Tongue (tissue), 2 donors: ENCODE results near the gene PAPPA. TPM values are rescaled to one million over a fixed set of nuclear protein-coding genes. Genes with fewer than 3 reads are reported as not detected.

ENCODE experiments used
- DNase-seq: peaks from one replicate; pipeline ENCODE4 v3.0.0-alpha.2; 2015
- total RNA-seq: library from RNA; depleted of rRNA; stranded (reverse); fragments of >200 nt; gene quantifications from one replicate; pipeline ENCODE4 v1.2.3, GENCODE V29; 2014

PAPPA gene
- total RNA-seq, 1 donor from 2014 or later = 3.0 TPM

DNA sequence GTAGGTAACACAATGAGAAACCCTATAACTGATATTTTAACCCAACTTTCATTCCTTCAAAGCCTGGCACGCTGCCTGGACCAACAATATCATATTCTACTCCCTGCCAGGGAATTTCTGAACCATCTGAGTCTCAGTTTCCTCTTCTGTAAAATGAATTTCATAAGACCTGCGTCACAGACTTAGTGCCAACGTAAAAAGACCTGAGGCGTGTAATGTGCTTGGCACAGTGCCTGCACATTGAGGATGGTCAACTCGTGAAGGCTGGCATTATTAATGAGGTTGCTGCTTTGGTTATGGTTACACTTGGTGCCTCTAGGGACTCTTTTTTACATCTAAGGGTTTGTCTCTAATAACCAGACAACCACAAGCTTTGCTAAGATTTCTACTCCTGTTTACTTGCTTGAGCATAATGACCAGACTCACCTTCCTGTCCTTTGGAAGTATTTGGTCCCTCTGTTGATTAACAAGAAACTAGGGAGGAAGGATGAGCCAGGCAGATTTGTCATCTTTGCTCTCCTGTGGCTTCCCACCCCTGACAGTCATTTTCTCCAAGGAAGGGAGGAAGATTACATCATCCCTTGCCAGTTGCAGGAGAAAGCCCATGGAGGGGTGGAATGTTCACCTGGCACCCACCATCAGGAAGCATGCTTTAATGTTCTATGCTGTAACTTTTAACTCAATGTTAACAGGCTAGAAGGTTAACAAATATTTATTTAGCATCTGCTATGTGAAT lies 79.0 kb downstream of the PAPPA start:
- no peak for DNase-seq

DNA sequence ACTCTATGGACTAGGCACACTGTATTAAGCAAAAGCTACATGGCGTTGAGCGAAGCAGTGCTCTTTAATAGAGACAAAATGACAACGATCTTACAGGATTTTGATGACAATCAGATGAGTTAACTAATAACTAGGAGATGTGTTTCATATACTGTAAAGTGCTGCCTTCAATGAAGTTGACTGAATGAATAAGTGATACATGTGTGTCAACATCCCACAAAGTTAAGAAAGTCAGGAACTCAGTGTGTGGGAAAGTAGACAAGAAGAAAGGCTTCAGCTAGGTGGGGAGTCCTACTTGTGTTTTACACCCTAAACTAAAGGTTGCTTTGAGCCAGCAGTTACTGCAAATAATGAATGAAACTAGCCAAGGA lies 79.6 kb downstream of the PAPPA start:
- DNase-seq = no peak

DNA sequence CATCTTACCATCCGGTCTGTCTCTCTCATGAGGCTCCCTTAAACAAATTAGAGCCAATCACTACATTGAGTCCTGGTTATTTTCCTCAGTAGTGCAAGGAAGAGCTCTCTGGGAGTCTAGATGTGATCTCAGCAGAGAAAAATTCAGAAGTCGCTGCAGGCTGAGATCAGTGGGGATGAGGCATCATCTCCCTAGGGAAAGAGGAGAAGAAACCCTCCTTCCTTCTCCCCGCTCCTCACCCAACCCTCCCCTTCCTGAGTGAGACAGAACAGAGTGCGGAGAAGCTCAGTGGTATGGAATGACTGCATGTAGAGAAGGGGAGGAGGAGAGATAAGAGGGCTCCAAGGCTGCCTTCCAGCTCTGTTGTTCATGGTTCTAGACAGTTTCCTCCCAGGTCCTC lies 80.5 kb downstream of the PAPPA start:
- DNase-seq = peak; percentile 5

DNA sequence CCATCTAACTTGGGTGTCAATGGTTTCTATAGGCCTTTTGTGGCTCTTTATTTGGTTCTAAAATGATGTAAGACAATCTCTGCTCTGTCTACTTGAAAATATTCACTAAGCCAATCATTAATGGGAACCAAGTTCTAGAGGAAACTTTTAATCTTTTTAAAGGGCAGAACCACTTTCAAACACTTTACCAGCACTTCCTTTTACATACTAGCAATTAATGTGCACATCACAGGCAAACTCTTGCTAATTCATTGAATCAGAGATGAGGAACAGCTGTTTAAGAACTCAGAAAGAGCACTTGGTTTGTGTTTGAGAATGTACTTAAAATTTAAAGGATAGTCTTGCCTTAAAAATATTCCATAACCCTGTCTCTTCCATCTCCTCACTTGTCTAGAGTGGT lies 83.4 kb downstream of the PAPPA start:
- DNase-seq = no peak

DNA sequence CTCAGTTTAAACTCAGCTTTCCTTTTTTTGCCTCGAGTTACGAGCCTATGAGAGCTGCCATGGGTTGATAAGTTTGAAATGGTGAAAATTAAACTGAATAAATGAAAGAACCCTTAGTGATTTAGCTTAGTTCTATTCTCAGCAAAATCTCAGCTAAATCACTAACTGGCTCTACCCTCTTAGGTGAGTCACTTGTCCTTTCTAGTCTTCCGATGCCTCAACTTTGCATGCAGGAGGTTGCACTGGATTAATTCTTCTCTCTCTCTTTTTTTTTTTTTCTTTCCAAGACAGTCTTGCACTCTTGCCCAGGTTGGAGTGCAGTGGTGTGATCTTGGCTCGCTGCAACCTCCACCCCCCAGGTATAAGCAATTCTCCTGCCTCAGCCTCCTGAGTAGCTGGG lies 83.9 kb downstream of the PAPPA start:
- DNase-seq = no peak

DNA sequence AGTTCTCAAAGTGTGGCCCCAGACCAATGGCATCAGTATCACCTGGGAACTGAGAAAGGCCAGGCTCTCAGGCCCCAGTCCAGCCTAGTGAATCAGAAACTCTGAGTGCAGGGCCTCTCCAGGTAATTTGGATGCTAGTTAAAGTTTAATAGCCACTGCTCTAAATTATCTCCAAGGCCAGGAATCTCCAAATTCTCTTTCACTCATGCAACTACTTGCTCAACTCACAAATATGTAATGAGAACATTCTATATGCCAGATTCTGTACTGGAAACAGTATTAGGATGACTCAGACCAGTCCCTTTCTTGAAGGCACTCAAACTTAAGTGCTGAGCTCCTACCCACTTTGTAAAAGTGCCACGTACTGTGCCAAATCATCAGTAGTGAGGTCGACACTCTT lies 84.6 kb downstream of the PAPPA start:
- no peak for DNase-seq

DNA sequence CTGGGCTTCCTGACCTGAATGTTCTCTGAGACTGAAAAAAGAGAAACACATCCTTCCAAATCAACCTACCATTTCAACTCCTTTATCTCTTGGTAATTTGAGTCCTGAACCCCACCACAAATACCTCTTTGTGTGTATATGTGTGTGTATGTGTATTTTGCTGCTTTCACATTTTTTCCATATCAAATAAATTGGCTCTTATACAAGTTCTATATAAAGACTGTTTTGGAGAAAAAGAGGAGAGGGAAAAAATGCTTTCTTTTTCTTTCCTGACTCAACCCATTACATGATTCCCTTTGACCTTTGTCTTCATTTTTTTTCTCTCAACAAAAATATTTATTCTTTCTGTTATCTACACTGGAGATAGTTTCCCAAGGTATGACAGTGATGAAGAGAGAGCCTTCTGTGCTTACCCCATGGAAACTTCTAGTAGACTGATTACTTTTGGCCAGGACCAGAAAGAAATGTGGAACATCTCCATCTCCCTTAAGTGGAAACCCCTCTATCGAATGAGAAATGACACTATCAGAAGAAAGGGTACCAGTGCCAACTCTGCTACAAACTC lies 85.3 kb downstream of the PAPPA start:
- no peak for DNase-seq

DNA sequence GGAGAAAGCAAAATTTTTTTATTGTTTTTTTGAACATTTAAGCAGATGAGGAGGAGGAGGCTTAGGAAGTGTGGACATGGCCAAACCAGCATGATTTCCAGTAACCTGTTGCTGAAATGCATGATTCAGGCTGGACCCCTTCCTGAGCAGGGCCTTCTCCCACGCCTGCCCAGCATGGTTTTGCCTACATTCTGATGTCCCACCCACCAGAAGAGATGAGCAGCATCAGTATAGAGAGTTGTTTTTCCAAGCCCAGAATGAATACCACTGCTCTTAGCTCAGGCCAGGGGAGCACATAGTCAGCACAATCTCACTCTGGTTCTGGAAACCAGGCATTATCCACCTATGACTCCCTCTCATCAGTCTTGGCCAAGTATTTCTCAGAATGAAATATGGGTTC lies 90.1 kb downstream of the PAPPA start:
- no peak for DNase-seq

DNA sequence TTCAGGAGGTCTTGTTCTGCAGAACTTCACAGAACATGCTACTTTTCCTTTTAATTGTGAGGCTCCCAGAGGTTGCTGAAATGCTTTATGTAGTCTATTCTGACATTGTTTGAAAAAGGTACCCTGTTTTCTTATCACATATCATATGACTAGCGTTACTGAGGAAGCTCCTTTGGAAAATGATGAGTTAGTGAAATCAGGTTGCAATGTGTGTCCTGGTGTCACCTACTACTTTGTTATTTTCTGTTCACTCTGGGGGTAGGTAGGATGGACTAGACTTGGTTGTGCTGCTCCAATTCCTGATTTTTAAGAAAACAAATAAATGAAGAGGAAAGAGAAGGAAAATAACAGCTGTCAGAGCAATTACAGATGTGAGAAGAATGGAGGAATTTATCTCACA lies 93.7 kb downstream of the PAPPA start:
- no peak for DNase-seq

DNA sequence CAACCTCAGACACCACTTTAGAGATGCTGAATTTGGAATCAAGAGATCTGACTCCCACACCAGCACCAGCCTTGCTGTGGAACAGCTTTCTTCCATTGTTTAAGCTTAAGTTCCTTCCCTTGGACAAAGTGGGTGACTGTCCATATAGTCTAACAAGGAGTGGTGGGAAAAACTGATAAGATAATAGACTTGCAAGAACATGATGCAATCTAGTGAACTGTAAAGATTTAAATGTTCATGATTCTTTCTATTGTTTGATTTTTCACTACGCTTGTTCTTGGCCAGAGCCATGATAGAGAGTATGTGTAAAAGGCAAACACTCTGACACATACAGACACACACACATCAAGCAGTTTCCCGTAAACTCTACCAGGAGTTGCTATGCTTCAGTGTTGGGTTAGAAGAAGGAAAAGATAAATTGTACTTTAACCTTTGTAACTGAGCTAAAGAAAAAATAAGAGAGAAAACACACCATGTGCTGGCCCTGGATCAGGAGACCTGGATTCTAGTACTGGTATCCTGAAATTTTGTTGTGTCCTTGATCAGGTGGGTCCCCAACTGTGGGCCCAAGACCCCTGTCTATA lies 94.3 kb downstream of the PAPPA start:
- no peak for DNase-seq

DNA sequence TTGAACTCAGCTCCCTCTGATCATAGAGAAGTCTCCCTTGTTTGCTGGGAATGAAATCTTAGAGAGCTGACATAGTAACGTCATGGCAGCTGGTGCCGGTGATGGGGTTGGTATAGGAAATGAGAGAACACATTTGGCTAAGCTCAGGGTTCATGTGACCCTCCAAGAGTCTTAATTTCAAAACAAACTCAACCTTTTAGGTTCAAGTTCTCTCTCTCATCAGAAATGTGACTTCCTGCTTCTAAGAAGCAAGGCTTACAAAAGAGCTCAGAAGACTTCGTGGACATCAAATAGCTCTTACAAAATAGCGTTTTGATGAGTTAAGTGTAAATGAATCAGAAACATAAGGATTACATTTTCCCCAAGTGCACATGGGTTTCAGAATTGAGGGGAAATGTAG lies 97.3 kb downstream of the PAPPA start:
- peak; percentile 18 for DNase-seq

DNA sequence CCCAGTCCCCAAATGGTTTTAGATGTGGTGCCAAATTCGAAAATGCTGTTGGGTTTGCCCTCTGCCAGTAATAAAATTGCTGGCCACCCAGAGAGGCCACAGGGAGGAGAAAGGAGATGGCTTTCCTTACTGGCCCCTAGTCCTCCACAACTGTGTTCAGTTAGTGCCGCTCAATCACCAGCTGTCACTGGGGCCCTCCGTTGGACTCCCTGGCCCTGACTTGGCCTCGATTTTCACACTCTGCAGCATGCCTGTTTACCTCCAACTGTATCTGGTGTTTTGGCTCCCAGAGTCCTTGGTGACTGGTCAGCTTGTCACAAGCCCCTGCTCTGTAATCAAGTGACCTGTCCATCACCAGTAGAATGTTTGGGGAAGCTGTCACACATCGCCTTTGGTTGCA lies 97.8 kb downstream of the PAPPA start:
- DNase-seq = peak; percentile 16

DNA sequence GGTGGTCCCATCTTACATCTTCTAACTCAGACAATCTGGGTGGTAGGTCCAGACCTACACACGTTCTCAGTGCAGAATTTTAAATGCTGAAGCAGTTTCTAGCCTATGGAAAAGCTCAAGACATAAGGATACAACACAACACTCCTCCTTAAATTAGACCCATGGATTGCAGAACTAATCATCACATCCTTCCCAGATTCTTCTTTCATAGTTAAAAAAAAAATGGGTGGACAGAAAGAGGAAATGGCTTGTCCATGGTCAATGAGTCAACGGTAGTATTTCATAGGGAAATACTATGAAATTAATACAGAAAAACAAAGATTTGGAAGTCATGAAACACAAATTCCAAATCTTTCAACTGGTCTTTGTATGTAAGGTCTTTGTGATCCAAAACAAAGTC lies 106.9 kb downstream of the PAPPA start:
- no peak for DNase-seq

DNA sequence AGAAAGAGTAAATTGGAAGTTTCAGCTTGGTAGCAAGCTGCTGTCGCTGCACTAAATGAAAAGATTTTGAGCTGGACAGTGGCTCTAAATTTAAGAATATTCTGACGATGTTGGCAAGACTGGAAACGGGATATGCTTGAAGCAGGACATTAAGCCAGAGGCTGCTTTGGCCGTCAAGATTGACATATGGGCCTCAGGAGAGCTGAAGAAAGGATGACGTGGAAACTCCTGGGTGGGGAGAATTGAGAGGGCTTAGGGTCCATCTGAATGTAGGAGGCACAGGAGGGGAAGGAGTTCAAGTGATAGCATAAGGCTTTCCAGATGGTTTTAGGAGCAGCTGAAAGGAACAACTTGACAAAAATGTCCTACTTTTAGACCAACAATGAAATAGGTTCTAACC lies 108.9 kb downstream of the PAPPA start:
- no peak for DNase-seq

DNA sequence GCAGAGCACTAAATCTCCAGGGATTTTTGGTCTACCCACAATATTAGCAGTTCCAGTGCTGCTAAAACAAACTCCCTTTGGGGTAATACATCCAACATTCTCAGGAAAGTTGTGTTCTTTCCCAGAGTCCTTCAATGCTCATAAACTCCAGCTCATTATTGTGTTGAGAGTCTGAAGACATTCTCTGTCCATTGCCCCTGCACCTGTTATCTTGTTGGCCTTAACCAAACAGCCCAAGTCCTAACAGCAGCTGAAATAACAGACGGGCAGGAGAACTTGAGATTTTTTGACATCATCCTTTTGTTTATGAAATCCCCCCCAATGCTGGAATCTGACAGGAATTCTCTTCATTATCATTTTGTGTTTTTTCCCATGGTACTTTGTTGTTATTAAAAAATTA lies 110.8 kb downstream of the PAPPA start:
- DNase-seq = no peak

DNA sequence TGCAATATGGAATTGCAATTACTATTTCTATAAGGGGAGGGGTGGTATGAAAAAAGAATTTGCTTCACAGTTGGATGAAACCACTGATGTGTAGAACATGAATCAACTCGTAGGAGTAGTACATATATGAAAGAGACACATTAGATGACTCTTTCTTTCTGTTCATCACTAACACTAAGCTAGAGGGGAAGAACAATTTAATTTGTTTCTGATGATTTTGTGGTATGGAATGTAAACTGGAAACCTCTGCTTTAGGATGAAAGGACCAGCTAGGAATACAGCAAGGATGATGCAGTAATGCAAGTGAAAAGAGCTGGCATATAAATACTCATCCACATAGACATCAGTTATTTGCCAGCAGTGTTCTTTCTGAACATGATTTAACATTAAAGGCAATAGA lies 113.4 kb downstream of the PAPPA start:
- no peak for DNase-seq

DNA sequence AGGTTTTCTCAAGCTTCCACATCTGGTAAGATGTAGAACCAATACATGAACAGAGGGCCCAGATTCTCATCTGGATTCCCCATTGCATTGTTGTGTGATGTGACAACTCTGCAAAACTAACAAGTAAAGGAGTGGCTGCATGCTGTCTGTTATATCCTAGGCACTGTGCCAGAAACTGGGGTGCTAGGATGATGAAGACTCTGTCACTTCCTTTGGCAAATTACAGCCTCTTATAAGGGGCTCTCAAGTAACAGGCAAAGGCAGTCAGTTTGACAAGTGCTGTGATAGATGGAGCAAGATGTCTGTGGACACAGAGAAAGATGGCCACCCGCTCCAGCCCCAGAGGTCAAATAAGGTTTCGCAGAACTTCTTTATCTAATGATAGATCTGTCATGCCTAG lies 115.7 kb downstream of the PAPPA start:
- no peak for DNase-seq

DNA sequence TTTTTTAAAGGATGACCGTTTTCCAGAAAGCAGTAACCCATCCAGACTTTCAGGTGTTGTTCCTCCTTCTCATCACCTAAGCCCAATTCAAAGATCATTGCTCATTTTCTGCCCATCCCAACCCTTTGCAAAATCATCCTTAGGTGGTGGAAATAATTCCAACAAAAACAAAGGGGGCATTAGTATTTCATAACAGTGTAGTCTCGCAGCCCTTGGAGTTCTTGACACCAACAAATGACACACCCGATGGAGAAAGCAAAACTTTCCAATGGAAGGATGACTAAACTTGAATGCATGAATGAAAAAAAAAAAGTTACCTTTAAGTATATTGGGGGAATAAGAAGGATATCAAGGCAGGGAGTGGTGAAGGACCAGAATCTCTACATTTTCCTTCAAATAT lies 117.0 kb downstream of the PAPPA start:
- no peak for DNase-seq

DNA sequence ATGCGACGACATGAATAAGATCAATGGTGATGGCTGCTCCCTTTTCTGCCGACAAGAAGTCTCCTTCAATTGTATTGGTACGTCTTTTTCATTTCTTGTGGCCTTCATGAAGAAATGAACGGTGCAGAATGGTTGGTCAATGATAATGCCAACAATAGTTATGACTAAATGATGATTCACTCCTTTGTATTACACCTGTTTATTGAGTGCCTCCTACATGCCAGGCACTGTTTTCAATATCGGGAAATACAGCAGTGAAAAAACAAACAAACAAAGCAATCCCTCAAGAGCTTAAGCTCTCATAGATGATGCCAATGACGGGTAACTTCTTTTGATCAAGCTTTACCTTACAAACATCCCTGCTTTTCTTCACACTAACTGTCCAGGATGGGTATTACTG lies 117.7 kb downstream of the PAPPA start:
- DNase-seq = no peak

DNA sequence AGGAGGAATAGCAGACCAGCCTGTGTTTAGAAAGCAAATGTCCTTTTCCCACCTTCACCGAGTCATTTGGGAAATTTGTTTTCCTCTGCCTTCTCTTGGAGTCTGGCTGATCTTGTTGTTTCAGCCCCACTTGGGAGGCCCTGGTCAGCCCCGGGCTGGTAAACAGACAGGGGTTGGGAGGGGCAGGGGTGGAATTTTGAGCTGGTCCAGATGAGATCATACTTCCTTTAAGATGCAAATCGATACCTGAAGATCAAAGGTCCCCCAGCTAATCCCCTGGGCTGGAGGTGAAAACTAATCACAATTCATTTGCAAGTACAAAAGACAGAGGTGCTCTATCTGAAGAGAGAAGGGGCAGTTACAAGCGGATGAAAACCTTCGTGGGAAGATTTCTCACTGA lies 118.4 kb downstream of the PAPPA start:
- DNase-seq = no peak

DNA sequence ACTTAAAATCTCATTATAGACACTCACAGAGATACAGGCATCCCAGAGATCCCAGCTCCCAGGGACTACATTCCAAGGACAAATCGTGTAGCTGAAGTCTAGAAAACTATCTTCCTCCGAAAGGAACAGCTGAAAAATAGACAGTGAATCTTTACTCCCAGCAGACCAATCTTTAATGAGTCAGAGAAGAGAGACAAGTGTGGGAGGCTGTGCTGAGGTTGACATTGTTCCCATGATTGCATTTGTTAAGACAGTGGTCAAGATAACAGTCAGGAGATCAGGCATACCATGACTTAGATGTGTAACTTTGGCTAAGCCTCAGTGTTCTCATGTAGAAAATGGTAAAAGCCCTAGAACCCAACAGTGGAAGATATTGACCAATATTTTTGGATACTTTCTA lies 120.7 kb downstream of the PAPPA start:
- no peak for DNase-seq

DNA sequence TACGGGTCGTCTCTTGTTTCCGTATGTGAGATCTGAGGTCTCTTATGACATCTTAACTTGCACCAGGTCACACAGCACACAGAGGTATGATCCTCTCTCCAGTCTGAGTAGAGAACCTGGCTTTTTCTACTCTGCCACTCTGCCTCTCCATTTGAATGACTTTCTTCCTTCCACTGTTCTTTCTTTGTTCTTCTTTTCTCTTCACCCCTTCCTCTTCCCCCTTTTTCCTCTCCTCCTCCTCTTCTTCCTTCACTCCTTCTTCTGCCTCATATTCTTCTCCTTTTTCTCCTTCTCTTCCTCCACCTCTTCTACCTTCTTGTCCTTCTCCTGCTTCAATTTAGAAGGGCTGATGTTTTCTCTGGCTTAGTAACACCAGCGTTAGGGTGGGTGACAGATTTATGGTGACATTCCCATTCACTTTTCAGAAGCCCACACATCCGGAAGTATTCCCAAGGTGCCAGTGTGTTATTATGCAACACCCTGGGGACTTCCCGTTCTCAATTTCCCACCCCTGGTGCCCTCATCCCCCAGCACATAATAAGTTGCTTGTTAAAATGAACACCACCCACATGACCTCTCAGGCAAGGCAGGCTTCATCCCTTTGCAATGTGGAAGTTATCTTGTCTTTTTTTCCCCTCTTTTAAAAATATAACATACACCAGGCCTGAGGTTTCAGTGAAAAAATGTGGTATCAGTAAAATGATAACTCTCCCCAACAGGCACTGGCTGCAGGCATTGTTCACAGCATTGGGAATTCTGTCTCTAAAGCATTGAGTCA lies 122.0 kb downstream of the PAPPA start:
- no peak for DNase-seq

DNA sequence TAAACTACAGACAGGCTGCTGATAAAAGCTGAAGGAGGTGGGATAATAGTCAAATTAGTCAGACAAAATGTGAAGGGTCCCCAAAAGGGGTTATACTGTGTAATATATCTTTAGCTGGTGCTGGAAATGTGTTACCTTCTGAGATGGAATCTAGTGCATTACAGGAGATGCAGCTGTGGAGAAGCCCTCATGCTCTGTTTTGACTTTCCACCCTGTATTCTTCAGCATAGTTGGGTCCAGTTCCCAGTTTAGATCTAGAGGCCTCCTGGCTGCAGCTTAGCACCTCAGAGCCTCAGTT lies 122.6 kb downstream of the PAPPA start:
- no peak for DNase-seq

DNA sequence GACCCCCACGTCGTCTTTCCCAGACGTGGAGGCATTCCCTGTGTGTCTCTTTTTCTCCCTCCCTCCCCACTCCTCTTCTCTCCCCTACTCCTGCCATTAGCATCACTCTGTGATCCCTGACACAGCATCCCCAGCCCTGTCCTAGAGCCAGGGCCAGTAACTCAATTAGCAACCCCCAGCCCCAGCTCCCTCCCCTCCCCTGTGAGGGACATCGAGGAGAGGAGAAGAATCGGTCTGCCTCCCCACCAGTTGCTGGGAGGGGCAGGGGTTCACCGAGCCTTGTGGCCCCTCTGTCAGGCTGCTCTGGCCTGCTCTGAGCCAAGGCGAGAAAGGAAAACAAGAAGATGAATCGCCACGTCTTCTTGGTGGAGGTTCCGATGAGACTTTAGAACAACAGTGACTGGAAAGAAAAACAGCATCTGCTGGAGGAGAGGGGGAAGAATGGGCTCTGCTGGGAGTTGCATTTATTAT lies 123.1 kb downstream of the PAPPA start:
- DNase-seq = no peak
